GM19239 (cell line): ENCODE measurements around the gene SSH2.
A peak's percentile ranks its signal among the peaks of the same experiment; 100 is the strongest.
"Not testable (repeated sequence)": the region's sequence is repeated elsewhere in the genome, so short reads cannot be mapped to it uniquely, and the experiment has no call there.

ENCODE experiments used
- DNase-seq: peaks from one replicate; pipeline ENCODE4 v3.0.0; 2011; ENCODE audit warnings: low spot score; ENCODE audit not compliant: insufficient read length
- FAIRE-seq: peaks from 2 replicates; lab custom pipeline; 2011; peaks lifted over from hg19 to GRCh38; lab: Jason Lieb, UNC

Gene SSH2, protein sequence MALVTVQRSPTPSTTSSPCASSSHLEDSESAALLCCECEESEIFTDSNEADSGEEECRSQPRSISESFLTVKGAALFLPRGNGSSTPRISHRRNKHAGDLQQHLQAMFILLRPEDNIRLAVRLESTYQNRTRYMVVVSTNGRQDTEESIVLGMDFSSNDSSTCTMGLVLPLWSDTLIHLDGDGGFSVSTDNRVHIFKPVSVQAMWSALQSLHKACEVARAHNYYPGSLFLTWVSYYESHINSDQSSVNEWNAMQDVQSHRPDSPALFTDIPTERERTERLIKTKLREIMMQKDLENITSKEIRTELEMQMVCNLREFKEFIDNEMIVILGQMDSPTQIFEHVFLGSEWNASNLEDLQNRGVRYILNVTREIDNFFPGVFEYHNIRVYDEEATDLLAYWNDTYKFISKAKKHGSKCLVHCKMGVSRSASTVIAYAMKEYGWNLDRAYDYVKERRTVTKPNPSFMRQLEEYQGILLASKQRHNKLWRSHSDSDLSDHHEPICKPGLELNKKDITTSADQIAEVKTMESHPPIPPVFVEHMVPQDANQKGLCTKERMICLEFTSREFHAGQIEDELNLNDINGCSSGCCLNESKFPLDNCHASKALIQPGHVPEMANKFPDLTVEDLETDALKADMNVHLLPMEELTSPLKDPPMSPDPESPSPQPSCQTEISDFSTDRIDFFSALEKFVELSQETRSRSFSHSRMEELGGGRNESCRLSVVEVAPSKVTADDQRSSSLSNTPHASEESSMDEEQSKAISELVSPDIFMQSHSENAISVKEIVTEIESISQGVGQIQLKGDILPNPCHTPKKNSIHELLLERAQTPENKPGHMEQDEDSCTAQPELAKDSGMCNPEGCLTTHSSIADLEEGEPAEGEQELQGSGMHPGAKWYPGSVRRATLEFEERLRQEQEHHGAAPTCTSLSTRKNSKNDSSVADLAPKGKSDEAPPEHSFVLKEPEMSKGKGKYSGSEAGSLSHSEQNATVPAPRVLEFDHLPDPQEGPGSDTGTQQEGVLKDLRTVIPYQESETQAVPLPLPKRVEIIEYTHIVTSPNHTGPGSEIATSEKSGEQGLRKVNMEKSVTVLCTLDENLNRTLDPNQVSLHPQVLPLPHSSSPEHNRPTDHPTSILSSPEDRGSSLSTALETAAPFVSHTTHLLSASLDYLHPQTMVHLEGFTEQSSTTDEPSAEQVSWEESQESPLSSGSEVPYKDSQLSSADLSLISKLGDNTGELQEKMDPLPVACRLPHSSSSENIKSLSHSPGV (N-terminal part only)

DNA sequence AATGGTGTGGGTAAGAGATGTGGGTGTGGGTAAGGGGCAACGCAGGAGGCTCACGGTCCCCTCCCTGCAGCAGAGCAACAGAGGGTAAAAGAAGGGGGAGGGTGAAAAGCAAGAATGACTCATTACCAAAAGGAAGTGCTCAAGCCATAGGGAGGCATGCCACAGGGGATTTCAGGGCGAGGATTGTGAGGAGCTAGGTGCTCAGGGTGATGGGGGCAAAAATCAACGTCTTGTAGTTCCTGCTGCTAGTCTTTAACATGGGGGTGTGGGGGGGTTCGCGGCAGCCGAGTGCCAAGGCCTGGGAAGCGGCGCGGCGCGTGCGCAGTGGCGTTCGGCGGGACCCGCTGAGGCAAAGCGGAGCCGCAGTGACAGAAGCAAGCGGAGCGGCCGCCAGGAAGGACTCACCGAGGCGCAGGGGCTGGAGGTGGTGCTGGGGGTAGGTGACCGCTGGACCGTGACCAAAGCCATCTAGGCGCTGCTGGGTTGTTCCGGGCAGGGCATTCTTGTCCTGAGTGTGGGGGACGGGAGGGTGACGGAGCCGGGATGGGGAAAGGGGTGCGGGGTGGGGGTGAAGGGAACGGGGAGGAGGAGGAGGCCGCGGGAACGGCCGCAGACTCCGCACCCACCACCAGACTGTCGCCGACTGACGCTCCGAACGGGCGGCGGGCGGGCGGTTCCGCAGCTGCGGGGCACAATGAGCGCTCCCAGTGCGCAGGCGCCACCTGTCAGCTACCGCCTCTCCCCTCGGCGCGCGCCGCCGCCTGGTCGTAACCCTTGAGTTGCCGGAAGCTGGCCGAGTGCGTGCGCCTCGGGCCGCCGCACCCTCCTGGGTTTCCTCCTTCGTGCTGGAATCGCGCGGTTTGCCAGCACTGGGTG is at the start of gene SSH2:
Gene SSH2 (minus strand): TSS at position 696 of the 876 bp plus-strand sequence. CDS start 228 bp downstream, at position 468.
- FAIRE-seq (peak; percentile 96), DNase-seq (peak; percentile 36)

GRCh38 chr17:29977836-29978235 is 47.8 kb upstream of the SSH2 start:
- DNase-seq = no peak
- no peak for FAIRE-seq

- FAIRE-seq (no peak), DNase-seq (no peak)
These were observed 43.0 kb upstream of the SSH2 start for GRCh38 chr17:29973005-29973404.

GRCh38 chr17:29972277-29972676 is 42.2 kb upstream of the SSH2 start:
- DNase-seq = no peak
- FAIRE-seq = no peak

DNA sequence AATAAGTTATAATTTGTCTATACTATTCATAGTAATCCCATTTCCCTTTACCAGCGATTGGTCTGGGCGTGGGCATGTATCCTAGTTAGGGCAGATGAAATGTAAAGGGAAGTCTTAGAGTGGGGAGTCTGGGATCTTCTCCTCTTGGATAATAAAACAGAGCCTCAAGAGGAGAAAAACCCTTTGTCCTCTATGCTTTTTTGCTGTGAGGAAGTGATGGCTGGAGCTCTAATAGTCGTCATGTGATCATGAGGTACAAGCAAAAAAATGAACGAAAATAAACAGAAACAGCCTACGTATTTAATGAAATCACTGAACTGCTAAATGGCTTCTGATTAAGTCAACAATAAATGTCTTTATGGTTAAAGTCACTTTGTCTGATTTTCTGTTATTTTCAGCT is 38.2 kb upstream of the SSH2 start:
- DNase-seq (no peak), FAIRE-seq (no peak)

DNA sequence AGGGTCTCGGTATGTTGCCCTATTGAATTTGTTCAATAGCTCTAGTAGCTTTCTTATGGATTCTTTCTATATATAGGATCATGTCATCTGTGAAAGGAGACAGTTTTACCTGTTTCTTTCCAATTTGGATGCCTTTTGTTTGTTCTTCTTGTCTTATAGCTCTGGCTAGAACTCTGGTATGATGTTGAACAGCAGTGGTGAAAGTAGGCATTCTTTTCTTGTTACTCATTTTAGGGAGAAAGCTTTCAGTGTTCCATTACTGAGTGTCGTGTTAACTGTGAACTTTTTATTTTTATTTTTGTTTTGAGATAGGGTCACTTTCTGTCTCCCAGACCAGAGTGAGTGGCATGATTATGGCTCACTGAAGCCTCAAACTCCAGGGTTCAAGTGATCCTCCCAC is 32.6 kb upstream of the SSH2 start:
- FAIRE-seq (no peak), DNase-seq (no peak)

DNA sequence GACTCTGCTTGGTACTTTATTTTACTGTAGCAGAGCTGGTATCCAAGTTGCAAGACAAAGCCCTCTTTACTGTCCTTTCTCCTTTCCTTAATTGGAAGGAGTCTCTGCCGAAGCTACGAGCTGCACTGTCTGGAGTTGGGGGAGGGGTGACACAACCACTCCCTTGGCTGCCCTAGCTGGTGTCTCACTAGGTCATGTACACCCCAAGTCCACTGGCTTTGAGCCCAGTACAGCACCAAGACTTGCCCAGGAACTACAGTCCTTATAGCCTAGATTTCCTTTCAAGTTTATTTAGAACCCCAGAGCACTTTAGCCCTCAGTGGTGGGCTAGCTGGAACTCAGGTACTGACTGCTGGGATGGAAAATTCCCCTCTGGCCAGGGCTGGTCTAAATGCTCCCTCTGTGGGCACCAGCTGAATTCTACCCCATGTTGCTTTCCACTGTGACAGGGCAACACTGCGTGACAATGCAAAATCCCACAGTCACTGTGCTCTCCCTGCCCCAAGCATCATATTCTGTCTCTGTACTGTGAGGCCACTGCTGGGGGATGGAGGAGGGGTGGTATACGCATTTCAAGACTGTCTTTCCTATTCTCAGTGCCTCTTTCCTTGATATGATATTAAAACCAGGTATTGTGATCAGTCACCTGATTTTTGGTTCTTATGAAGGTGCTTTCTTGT is 29.8 kb upstream of the SSH2 start:
- DNase-seq = no peak
- no peak for FAIRE-seq

GRCh38 chr17:29958947-29959657 is 29.1 kb upstream of the SSH2 start:
- FAIRE-seq = no peak
- DNase-seq = no peak

GRCh38 chr17:29957488-29957887 is 27.5 kb upstream of the SSH2 start:
- FAIRE-seq, DNase-seq: not testable (repeated sequence)

DNA sequence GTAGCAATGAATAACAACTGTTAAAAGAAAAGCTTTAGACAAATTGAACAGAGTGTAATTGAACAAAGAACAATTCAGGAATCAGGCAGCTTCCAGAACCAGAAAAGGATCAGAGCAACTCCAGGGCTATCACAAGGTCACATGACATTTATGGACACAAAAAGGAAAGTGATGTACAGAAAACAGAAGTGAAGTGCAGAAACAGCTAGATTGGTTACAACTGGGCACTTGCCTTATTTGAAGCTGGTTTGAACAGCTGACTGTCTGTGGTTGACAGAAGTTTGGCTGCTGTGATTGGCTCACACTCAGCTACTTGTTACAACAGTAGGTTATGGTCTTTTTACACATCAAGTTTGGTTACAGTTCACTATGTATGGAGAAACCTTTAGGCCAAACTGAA is 26.2 kb upstream of the SSH2 start:
- FAIRE-seq (no peak), DNase-seq (no peak)

DNA sequence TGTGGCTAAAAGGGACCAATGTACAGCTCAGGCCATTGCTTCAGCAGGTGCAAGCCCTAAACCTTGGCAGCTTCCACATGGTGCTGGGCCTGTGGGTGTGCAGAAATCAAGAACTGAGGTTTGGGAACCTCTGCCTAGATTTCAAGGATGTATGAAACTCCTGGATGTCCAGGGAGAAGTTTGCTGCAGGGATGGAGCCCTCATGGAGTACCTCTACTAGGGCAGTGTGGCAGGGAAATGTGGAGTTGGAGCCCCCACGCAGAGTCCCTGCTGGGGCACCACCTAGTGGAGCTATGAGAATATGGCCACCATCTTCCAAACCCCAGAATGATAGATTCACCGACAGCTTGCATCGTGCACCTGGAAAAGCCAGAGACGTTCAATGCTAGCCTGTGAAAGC is 24.4 kb upstream of the SSH2 start:
- FAIRE-seq = no peak

DNA sequence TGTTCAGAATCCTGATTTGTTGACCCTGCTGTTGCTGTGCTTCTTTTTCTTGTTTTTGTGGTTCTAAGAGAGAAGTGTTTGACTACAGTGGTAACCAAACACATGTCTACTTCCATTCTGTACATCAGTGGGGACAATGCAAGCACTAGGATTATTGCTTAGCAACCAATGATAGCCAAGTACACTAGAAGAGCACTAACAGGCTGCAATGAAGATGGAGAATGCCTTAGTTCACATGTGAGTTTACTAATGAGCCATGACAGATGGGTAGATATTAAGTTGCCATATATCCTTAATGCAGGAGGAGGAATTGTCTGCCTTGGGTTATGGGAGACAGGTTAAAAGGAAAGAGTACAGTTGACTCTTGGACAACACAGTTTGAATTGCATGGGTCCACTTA is 19.7 kb upstream of the SSH2 start:
- FAIRE-seq (no peak), DNase-seq (no peak)

More for the DNA sequence above, 24.4 kb upstream of the SSH2 start:
- no peak for DNase-seq

DNA sequence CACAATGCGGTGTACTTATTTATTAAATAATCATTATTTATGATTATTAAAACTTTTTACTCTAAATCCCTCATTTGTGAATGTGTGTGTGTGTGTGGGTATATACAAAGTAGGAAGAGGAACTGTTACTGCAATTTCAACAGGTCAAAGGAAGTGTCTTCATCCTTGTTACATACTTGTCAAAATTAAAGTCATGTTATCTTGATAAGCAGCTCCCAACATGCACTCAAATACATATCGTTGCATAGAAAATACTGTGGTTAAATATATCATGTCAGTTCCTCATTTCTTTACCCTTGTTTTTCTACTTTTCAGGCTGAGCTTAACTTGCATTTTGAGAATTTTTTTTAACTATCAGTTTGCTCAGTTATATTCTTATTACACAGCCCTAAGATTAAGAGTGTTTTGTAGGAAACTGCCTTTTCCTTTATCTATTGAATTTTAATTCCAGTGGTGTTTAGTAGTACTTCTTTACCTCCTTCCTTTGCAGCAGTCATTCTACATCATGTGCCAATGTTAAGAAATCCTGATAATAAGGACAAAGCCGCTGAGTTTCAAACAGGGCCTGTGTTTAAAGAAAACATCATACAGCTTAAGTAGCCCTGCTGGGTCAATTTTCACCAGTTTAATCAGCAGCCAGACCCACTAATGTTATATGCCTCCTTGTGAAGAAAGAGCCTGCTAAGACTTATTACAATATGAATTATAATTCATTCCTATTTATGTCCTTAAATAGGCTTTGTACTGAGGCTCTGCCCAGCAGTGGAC is 18.6 kb upstream of the SSH2 start:
- DNase-seq (no peak), FAIRE-seq (peak; percentile 82)

- DNase-seq (no peak), FAIRE-seq (peak; percentile 37)
These were observed 15.3 kb upstream of the SSH2 start for GRCh38 chr17:29945281-29945680.

DNA sequence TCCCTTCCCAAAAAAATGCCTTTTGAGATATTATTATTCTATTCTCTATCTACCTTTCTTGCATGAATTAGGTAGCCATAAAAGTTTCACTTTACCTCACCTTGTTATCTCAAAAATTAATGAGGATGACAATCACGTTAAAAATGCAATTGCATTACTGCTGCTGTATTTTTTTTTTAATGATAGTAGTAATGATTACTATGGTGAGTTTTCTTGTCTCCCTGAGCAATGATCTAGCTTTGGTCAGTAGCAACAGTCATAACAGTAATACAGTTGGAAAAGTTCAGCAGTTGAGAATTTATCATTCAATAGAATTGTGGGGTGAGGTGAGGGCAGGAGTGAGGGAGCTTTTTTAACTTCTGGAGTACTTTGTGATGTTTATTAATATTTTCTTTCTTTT is 11.3 kb upstream of the SSH2 start, which contains the start of gene EFCAB5:
Gene EFCAB5 (plus strand): TSS at position 301 of the 400 bp plus-strand sequence. CDS start 163 bp downstream, outside the sequence.
- FAIRE-seq = no peak

DNA sequence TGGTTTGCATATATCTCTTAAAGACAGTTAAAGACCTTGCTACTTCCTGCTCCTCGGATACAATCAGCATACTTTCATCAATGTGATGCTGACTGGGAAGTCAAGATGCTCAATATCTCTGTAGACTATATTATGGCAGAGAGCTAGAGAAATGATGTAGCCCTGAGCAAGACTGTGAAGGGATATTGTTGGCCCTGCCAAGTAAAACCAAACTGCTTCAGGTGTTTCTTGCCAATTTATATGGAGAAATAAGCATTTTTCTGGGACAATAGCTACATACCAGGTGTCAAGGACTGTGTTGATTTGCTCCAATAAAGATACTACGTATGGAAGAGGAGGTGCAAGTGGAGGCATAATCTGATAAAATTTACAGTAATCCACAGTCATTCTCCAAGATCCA is 6.7 kb upstream of the SSH2 start:
- DNase-seq = no peak
- no peak for FAIRE-seq

More for the DNA sequence above, 11.3 kb upstream of the SSH2 start, which contains the start of gene EFCAB5:
- no peak for DNase-seq

DNA sequence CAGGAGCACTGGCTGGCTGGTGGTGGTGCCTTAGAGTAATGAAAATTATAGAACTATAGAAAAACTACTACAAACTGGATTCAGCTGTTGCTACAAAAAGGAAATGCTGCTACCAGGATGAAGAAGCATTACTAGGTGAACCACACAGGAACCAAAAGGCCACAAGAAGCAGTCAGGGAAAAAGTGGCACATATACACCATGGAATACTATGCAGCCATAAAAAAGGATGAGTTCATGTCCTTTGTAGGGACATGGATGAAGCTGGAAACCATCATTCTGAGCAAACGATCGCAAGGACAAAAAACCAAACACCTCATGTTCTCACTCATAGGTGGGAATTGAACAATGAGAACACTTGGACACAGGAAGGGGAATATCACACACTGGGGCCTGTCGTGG is 5.9 kb upstream of the SSH2 start:
- not testable (repeated sequence) for FAIRE-seq, DNase-seq
